Measurements from ENCODE around the gene USP6.
"Not testable (repeated sequence)": the region's sequence is repeated elsewhere in the genome, so short reads cannot be mapped to it uniquely, and the experiment has no call there.

The USP6 gene

DNA sequence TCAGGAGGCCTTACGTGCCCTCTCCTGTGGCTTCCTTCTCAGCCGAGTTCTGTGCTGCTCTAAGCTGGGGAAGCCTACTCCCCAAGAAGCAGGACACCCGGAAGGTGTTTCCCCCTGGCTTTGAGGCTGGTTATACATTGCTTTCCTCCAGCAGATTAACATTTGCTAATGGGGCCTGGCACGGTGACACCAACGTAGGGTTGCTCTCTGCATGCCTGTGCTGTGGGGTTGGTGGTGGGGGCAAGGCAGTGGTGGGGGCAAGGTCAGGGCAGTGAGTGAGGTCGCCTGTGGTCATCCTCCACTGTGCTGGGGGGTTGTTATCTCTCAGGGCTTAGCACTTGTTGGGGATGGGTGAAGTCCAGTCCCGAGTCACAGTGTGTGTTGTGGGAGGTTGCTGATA lies 4.2 kb downstream of the USP6 start:
- Histone ChIP-seq H3K4me1 (ENCODE audit: control insufficient read depth in 1 of 2, insufficient read depth in 1 of 2, low read depth in 1 of 2, low read length in 1 of 2) (peaks cover 2 to 6% of the 10 kb centered on the region in 2 experiments), H3K9me3 (no peaks in the 10 kb centered on the region), H3K4me3 (ENCODE audit: low read depth in 1 of 2, low read length in 1 of 2) (no peak overlapping the region), H3K27ac (no peak overlapping the region), H3K36me3 (no peaks in the 10 kb centered on the region), H3K27me3 (peaks cover 100% of the 10 kb centered on the region)
- no peak for TF ChIP-seq CTCF (IDR thresholded peaks at IDR 0.05)

GRCh38 chr17:5120436-5121185 lies 4.8 kb downstream of the USP6 start:
- not testable (repeated sequence) for H3K9me3 ChIP-seq; H3K4me1 ChIP-seq (ENCODE audit: control insufficient read depth in 1 of 2, insufficient read depth in 1 of 2, low read depth in 1 of 2, low read length in 1 of 2); H3K4me3 ChIP-seq (ENCODE audit: low read depth in 1 of 2, low read length in 1 of 2); H3K27ac ChIP-seq; H3K36me3 ChIP-seq
- H3K27me3 ChIP-seq: peaks cover 98% of the 10 kb centered on the region

DNA sequence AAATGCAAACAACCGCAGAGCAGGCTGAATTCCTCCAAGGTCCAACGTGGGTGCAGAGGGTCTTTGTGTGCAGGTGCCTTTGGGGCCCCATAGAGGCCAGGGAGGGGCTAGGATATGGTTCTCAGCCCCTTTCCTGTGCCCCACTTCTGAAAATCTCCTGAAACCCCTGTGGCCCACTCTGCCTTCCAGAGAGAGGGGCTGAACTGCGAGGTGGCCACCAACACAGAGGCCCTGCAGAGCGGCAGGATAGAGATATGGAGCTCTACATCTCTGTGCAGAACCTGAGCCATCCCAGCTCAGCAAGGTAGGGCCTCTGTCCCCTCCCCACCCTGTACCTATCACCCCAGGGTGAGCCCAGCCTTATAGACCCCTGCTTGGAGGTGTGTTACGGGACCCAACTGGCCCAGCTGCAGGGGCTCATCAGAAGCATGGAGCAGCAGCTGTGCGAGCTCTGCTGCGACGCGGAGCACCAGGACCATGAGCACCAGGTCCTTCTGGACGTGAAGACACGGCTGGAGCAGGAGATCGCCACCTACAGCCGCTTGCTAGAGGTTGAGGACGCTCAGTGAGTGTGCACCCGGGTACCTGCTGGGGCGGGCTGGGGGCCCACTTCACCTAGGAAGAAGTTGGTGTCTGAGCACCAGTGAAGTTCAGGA lies 5.5 kb downstream of the USP6 start:
- Histone ChIP-seq H3K4me1 (ENCODE audit: control insufficient read depth in 1 of 2, insufficient read depth in 1 of 2, low read depth in 1 of 2, low read length in 1 of 2) (peaks cover under 1 to 2% of the 10 kb centered on the region in 2 experiments), H3K27ac (no peak overlapping the region), H3K9me3 (no peaks in the 10 kb centered on the region), H3K4me3 (ENCODE audit: low read depth in 1 of 2, low read length in 1 of 2) (no peak overlapping the region), H3K36me3 (no peaks in the 10 kb centered on the region), H3K27me3 (peaks cover 93% of the 10 kb centered on the region)
- no peak for TF ChIP-seq CTCF (IDR thresholded peaks at IDR 0.05)

GRCh38 chr17:5122056-5122455 lies 6.2 kb downstream of the USP6 start:
- not testable (repeated sequence) for H3K4me1 ChIP-seq (ENCODE audit: control insufficient read depth in 1 of 2, insufficient read depth in 1 of 2, low read depth in 1 of 2, low read length in 1 of 2); H3K27ac ChIP-seq; H3K4me3 ChIP-seq (ENCODE audit: low read depth in 1 of 2, low read length in 1 of 2); H3K9me3 ChIP-seq; H3K36me3 ChIP-seq
- H3K27me3 ChIP-seq: peaks cover 87% of the 10 kb centered on the region

DNA sequence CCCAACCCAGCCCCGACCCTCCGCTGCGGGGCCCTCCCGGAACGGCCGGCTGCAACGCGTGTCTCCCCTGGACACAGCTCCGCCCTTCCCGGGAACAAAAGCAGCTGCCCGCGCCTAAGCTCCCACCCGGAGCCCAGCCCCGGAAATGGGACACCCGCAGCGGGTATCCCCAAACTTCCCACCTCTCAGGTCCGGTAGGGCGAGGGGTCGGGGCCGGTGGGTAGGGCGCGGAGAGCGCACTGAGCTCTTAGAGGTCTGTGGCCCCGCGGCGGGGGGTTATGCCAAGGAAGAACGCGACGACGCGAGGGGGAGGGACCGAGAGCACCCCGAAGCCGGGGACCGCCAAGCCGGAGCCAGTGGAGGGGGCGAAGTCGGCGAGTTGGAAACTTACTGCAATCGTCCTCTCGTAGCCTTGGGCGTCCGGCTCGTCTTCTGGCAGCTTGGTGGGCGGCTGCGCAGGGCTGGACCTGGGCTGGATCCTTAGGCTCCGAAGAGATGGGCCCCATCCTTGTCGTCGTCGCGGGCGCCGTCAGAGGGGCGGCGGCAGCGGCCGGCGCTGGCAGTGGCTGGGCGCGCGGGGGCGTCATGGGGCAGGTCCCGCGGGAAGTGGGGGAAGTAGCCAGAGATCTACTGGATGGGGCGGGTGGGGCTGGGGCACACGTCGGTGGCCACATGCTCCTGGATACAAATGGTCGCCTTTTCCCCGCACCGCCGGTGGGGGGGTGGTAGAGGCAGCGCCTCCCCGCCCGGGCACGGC lies 6.9 kb downstream of the USP6 start:
- Histone ChIP-seq H3K4me3 (ENCODE audit: low read depth in 1 of 2, low read length in 1 of 2) (no peak overlapping the region), H3K27me3 (peaks cover 80% of the 10 kb centered on the region)

More for the DNA sequence above, 6.9 kb downstream of the USP6 start:
- Histone ChIP-seq H3K36me3 (no peaks in the 10 kb centered on the region), H3K9me3 (no peaks in the 10 kb centered on the region), H3K27ac (no peak overlapping the region), H3K4me1 (ENCODE audit: control insufficient read depth in 1 of 2, insufficient read depth in 1 of 2, low read depth in 1 of 2, low read length in 1 of 2) (peaks cover 0 to 2% of the 10 kb centered on the region in 2 experiments)
- TF ChIP-seq CTCF (IDR thresholded peaks at IDR 0.05): no peak
